ENCODE results near the gene KERA. TPM values are rescaled to one million over a fixed set of nuclear protein-coding genes. Genes with fewer than 3 reads are reported as not detected.

KERA gene
- total and polyA plus RNA-seq, 2 donors (not counting 1 experiment from before 2014, with no cell fraction given) = not detected

- Histone ChIP-seq H3K9ac (ENCODE audit: low read length) (no peak overlapping the region), H3K27me3 (replicated peaks in 1 of 4; ENCODE audit: control extremely low read depth in 1 of 4, control insufficient read depth in 3 of 4, insufficient read depth in 4 of 4, low read length in 3 of 4) (no peaks in the 10 kb centered on the region), H3K79me2 (ENCODE audit: control insufficient read depth, insufficient read depth, low read length) (no peaks in the 10 kb centered on the region), H3K4me3 (ENCODE audit: control extremely low read depth in 1 of 5, extremely low read depth in 1 of 5, insufficient read depth in 1 of 5, low read depth in 2 of 5, low read length in 4 of 5) (no peak overlapping the region), H3K4me2 (replicated peaks; ENCODE audit: low read depth, low read length, poor library complexity, severe bottlenecking) (no peak overlapping the region), H2AFZ (ENCODE audit: insufficient read depth, low read depth, low read length, poor library complexity, severe bottlenecking) (no peak overlapping the region), H3K4me1 (ENCODE audit: control insufficient read depth in 2 of 2, insufficient read depth in 2 of 2, low read length in 2 of 2) (no peaks in the 10 kb centered on the region), H3K9me3 (ENCODE audit: control extremely low read depth in 1 of 3, control insufficient read depth in 2 of 3, insufficient read depth in 1 of 3, low read length in 2 of 3) (no peaks in the 10 kb centered on the region), H3K36me3 (replicated peaks in 1 of 2; ENCODE audit: control extremely low read depth in 1 of 2, control insufficient read depth in 1 of 2, extremely low read depth in 1 of 2, insufficient read depth in 2 of 2, low read length in 1 of 2) (no peaks in the 10 kb centered on the region), H3K27ac (ENCODE audit: low read length in 2 of 2) (no peak overlapping the region), H4K20me1 (ENCODE audit: control insufficient read depth, insufficient read depth, low read length, poor library complexity, severe bottlenecking) (no peaks in the 10 kb centered on the region)
- no peak overlapping the region for H3K4me3 Mint-ChIP-seq
- H3K9me3 Mint-ChIP-seq (ENCODE audit: insufficient read depth) = no peaks in the 10 kb centered on the region
- intact Hi-C loops (cut with micrococcal nuclease) = no loop called here
- ChIA-PET CTCF (no interaction called here), POLR2A (no interaction called here)
- ATAC-seq (ENCODE audit: low read depth) (no peak), DNase-seq (no peak)
- TF ChIP-seq EZH2 (IDR thresholded peaks at IDR 0.05; ENCODE audit: borderline replicate concordance, insufficient read depth, low read depth, low read length, poor library complexity, severe bottlenecking) = no peak
- TF ChIP-seq CTCF (IDR thresholded peaks at IDR 0.05) = no peak
- no peaks in the 10 kb centered on the region for H3K27me3 Mint-ChIP-seq
- 100% methylated on average over 1 of the region's 5 CpGs for WGBS (ENCODE audit: insufficient coverage)
- H3K4me1 Mint-ChIP-seq = no peaks in the 10 kb centered on the region
- H3K27ac Mint-ChIP-seq = no peak overlapping the region
Observed at GRCh38 chr12:91105807-91106206, 48.0 kb upstream of the KERA start.

GRCh38 chr12:91104812-91105466 is 47.1 kb upstream of the KERA start:
- H3K4me3 Mint-ChIP-seq = no peak overlapping the region
- no peaks in the 10 kb centered on the region for H3K9me3 ChIP-seq (ENCODE audit: control extremely low read depth in 1 of 3, control insufficient read depth in 2 of 3, insufficient read depth in 1 of 3, low read length in 2 of 3)
- no peaks in the 10 kb centered on the region for H3K9me3 Mint-ChIP-seq (ENCODE audit: insufficient read depth)
- ATAC-seq (ENCODE audit: low read depth) (no peak), DNase-seq (no peak)
- H3K27me3 ChIP-seq (replicated peaks in 1 of 4; ENCODE audit: control extremely low read depth in 1 of 4, control insufficient read depth in 3 of 4, insufficient read depth in 4 of 4, low read length in 3 of 4) = no peaks in the 10 kb centered on the region
- H3K36me3 ChIP-seq (replicated peaks in 1 of 2; ENCODE audit: control extremely low read depth in 1 of 2, control insufficient read depth in 1 of 2, extremely low read depth in 1 of 2, insufficient read depth in 2 of 2, low read length in 1 of 2) = no peaks in the 10 kb centered on the region
- intact Hi-C loops (cut with micrococcal nuclease) = no loop called here
- H3K9ac ChIP-seq (ENCODE audit: low read length) = no peak overlapping the region
- TF ChIP-seq CTCF (IDR thresholded peaks at IDR 0.05) (no peak), EZH2 (IDR thresholded peaks at IDR 0.05; ENCODE audit: borderline replicate concordance, insufficient read depth, low read depth, low read length, poor library complexity, severe bottlenecking) (no peak)
- CTCF ChIA-PET = no interaction called here
- no peaks in the 10 kb centered on the region for H3K4me1 ChIP-seq (ENCODE audit: control insufficient read depth in 2 of 2, insufficient read depth in 2 of 2, low read length in 2 of 2)
- no CpG with 5 or more reads among the region's 1 CpG for WGBS (ENCODE audit: insufficient coverage)
- POLR2A ChIA-PET = no interaction called here
- no peak overlapping the region for H2AFZ ChIP-seq (ENCODE audit: insufficient read depth, low read depth, low read length, poor library complexity, severe bottlenecking)
- H3K27ac Mint-ChIP-seq = no peak overlapping the region
- no peaks in the 10 kb centered on the region for H3K79me2 ChIP-seq (ENCODE audit: control insufficient read depth, insufficient read depth, low read length)
- no peaks in the 10 kb centered on the region for H4K20me1 ChIP-seq (ENCODE audit: control insufficient read depth, insufficient read depth, low read length, poor library complexity, severe bottlenecking)
- H3K4me3 ChIP-seq (ENCODE audit: control extremely low read depth in 1 of 5, extremely low read depth in 1 of 5, insufficient read depth in 1 of 5, low read depth in 2 of 5, low read length in 4 of 5) = no peak overlapping the region
- H3K4me2 ChIP-seq (replicated peaks; ENCODE audit: low read depth, low read length, poor library complexity, severe bottlenecking) = no peak overlapping the region
- no peak overlapping the region for H3K27ac ChIP-seq (ENCODE audit: low read length in 2 of 2)
- no peaks in the 10 kb centered on the region for H3K27me3 Mint-ChIP-seq
- no peaks in the 10 kb centered on the region for H3K4me1 Mint-ChIP-seq
